ENCODE results near the gene RHBDF1. TPM values are rescaled to one million over a fixed set of nuclear protein-coding genes. Genes with fewer than 3 reads are reported as not detected.

Gene RHBDF1
- total and polyA plus RNA-seq, 2 of the 13 experiments (the other 11 are each of a cell fraction or from before 2014, with no cell fraction given): 5.4 to 26.9 TPM

- TF ChIP-seq BATF2 (CRISPR knock-in tag; IDR thresholded peaks at IDR 0.05) (no peak), HNF4A (CRISPR knock-in tag; IDR thresholded peaks at IDR 0.05) (no peak), SP2 (CRISPR knock-in tag; IDR thresholded peaks at IDR 0.05) (0 out of 2 replicates have a peak, but pooled peaks have one; percentile 27), KDM1A (CRISPR knock-in tag; IDR thresholded peaks at IDR 0.05) (peak; percentile 61; the same call in 1 of the 2 replicates), ZNF781 (CRISPR knock-in tag; IDR thresholded peaks at IDR 0.05; ENCODE audit: borderline replicate concordance, not compliant biosample characterization) (no peak), TRIM22 (IDR thresholded peaks at IDR 0.05) (no peak), CBX1 (IDR thresholded peaks at IDR 0.05; ENCODE audit: low read depth) (no peak), ZNF121 (CRISPR knock-in tag; IDR thresholded peaks at IDR 0.05) (0 out of 2 replicates have a peak, but pooled peaks have one; percentile 19), KLF9 (CRISPR knock-in tag; IDR thresholded peaks at IDR 0.05; ENCODE audit: low read depth) (no peak), ZSCAN30 (CRISPR knock-in tag; IDR thresholded peaks at IDR 0.05) (no peak), HNF4G (IDR thresholded peaks at IDR 0.05; ENCODE audit: borderline replicate concordance, low read depth, low read length) (no peak), HNF4G (CRISPR knock-in tag; IDR thresholded peaks at IDR 0.05; ENCODE audit: borderline replicate concordance, low read depth) (no peak), ZMAT3 (CRISPR knock-in tag; conservative IDR thresholded peaks at IDR 0.05) (no peak), JDP2 (CRISPR knock-in tag; IDR thresholded peaks at IDR 0.05; ENCODE audit: borderline replicate concordance) (no peak), TAF1 (CRISPR knock-in tag; IDR thresholded peaks at IDR 0.05) (no peak), ZNF770 (CRISPR knock-in tag; IDR thresholded peaks at IDR 0.05) (no peak), HOMEZ (CRISPR knock-in tag; IDR thresholded peaks at IDR 0.05; ENCODE audit: low read depth) (no peak), KLF15 (CRISPR knock-in tag; IDR thresholded peaks at IDR 0.05; ENCODE audit: borderline replicate concordance) (no peak), SYNCRIP (IDR thresholded peaks at IDR 0.05; ENCODE audit: insufficient read depth, low read depth, low read length) (no peak), RCOR2 (CRISPR knock-in tag; IDR thresholded peaks at IDR 0.05) (peak; percentile 62; the same call in 1 of the 2 replicates), MLXIP (CRISPR knock-in tag; IDR thresholded peaks at IDR 0.05; ENCODE audit: borderline replicate concordance) (no peak)
Observed at GRCh38 chr16:72561-73548, at the start of gene RHBDF1 (continued).

Measured in HepG2 (cell line).